CD4-positive, alpha-beta T cell treated with Interleukin-4 for 4 hours (primary cell): ENCODE results near the gene MGST3.
A peak's percentile ranks its signal among the peaks of the same experiment; 100 is the strongest.
"Not testable (repeated sequence)": the region's sequence is repeated elsewhere in the genome, so short reads cannot be mapped to it uniquely, and the experiment has no call there.

Experiments used
- DNase-seq: peaks from one replicate; pipeline ENCODE4 v3.0.0-alpha.2; 2020

MGST3 gene

GRCh38 chr1:165659581-165659895 lies 28.5 kb downstream of the MGST3 start:
- no peak for DNase-seq

DNA sequence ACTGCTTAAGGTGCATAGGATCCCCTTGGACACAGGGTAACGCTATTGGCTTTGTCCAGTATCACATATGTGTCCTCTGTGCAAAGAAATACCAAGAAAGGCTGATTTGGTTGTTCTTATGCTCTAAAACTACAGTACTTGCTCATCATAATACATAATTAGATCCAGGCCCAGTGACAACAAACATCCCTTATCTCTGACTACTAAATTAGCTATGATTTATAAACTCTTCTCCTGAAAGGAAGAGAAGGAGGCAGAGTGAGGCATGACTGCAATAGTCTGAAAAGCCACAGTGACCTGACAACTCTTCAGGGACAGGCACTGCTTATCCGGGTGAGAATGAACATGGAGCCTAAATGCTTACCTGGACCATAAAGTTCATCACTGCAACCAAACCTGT lies 30.7 kb downstream of the MGST3 start:
- no peak for DNase-seq

- DNase-seq, result no peak
Measured at GRCh38 chr1:165662186-165662585, 31.2 kb downstream of the MGST3 start.

GRCh38 chr1:165666152-165666825 lies 35.3 kb downstream of the MGST3 start:
- DNase-seq, result no peak

- DNase-seq, result no peak
Measured at GRCh38 chr1:165668184-165668583, 37.1 kb downstream of the MGST3 start.

DNA sequence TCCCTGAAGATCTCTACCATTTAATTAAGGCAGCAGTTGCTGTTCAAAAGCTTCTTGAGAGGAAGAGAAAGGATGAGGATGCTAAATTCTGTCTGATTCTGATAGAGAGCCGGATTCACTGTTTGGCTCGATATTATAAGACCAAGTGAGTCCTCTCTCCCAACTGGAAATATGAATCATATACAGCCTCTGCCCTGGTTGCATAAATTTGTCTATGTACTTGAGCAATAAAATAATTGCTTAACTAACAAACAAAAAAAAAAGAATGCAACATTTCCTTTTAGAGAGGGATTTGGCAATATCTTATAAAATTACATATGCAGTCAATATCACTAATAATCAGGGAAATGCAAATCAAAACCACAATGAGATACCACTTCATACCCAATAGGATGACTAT lies 40.5 kb downstream of the MGST3 start:
- DNase-seq, result no peak

DNA sequence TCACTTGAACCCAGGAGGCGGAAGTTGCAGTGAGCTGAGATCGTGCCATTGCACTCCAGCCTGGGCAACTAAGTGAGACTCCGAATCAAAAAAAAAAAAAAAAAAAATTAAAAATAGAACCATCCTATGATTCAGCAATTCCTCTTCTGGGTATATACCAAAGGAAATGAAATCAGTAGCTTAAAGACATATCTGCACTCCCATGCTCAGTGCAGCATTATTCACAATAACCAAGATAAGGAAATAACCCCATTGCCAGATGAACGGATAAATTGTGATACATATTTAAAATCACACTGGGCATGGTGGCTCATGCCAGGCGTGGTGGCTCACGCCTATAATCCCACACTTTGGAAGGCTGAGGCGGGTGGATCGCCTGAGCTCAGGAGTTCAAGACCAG lies 43.6 kb downstream of the MGST3 start:
- no peak for DNase-seq

DNA sequence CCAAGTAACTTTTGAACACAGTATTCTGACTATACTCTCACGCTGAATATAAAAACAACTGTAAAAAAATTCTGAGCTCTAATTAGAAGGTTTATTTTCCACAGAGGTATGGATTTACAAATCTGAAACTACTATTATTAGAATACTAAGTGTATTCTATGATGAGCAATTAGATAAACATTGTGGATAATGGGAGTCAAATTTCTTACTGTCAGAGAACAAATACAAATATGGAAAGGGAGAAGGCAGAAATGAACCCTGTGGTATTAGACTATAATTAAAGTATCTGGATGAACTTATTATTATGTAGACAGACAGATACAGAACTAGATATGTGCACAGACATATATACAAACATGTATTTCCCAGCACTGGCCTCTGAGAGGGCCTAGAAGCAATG lies 44.8 kb downstream of the MGST3 start:
- DNase-seq, result no peak

DNA sequence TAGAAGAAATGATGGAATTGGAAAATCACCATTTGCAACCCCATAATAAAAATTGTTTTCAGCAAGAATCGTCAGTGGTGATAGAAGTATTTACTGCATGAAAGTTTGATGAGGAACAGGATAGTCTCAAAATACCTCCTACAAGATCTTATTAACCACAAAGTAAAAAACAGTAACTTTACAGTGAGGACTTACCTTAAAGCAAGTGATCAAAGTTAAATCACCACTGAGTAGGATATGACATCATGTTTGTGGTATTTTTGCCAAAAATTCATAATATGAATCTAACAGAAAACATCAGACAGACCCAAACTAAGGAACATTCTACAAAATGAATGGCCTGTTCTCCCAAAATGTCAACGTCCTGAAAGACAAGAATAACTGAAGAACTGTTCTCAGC lies 47.5 kb downstream of the MGST3 start:
- DNase-seq, result peak; percentile 20

DNA sequence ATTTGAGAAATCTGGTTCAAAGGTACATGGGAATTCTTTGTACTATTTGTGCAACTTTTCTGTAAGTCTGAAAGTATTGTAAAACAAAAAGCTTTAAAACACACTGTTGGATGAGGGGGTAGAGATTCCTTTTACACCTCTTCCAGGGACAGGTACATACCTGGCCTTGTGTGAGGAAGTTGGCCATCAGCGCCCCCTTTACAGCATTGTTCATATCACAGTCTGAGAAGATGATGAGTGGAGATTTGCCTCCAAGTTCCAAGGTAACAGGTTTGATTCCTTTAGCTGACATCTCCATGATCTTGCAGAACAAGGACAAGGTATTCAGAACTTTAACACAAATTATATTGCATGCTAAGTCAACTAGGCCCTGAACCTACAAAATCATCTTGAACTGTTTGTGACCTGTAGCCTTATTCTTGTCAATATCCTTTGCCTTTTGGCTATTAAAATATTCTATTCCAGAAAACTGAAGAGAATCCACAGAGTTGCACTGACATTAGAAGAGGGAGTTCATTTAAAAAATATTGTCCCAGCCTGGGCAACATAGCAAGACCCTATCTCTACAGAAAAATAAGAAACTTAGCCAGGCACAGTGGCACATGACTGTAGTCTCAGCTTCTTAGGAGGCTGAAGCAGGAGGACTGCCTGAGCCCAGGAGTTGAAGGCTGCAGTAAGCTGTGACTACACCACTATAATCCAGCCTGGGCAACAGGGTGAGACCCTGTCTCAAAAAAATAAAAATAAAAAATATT lies 48.4 kb downstream of the MGST3 start:
- DNase-seq, result no peak

GRCh38 chr1:165680303-165680702 lies 49.3 kb downstream of the MGST3 start:
- no peak for DNase-seq

GRCh38 chr1:165680773-165681172 lies 49.7 kb downstream of the MGST3 start:
- DNase-seq, result not testable (repeated sequence)

DNA sequence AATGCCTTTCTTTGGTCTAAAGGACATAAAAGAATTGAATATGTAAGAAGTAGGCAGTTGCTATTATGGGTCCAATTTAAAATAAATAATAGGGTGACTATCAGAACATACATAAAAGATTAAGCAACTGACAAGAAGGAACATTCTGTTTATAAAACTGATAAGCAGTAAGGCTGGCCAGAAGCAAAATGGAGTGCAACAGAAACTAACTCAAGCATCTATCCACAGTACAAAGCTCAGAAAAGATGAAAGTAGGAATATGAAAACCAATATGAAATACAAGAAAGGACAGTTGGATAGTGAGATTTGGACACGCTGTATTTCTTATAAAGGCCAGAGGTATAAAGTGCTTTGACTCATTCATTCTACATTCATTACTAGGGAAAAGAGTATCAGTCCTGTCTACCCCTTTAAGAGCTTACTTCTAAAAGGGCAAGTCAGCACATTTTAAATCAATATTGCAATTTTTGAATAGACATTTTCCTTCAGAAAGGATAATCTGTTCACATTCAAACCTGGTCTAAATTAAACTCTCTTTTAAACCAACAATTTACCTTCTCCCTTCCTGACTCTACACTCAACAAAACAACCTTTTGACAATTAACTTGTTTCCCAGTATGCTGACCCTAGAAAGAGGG lies 52.9 kb downstream of the MGST3 start:
- DNase-seq, result no peak

DNA sequence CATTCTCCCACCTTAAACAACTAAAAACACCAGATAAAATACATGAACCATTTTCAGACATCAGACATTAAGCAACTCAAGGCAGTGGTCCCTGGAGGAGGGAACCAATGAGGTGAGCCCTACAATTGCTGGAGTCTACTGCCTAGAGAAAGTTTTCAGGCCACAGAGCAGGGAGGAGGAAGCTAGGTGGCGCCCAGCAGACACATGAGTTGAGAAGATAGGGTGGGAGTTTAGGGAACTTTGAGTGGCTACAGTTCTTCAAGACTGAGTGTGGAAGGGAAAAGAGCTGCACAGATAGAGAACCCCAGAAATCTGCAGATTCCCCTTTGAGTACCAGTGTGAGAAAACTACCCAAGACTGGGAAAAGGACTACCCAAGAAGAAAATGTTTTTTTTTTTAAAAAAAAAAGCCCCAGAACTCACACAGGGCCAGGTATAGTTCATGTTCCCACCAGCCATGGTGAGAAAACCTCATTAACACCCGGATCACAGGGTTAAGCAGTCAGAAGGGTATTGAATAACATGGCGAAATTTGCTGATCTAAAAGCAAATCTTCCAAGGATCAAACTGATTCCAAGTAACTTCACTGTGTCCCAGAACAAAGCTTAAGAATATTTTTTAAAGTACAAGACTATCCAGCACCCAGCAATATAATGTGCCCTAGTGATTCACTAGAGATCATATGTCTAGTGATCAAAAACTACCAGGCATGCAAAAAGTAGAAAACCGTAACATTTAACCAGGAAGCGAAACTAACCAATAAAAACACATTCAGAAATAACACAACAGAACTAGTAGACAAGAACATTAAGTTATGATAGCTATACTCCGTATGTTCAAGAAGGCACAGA lies 55.3 kb downstream of the MGST3 start:
- no peak for DNase-seq

GRCh38 chr1:165686971-165687433 lies 56.0 kb downstream of the MGST3 start:
- no peak for DNase-seq

- DNase-seq, result no peak
Measured at GRCh38 chr1:165688046-165688445, 57.0 kb downstream of the MGST3 start.

GRCh38 chr1:165695031-165695430 lies 64.0 kb downstream of the MGST3 start:
- no peak for DNase-seq

GRCh38 chr1:165696625-165697100 lies 65.6 kb downstream of the MGST3 start:
- DNase-seq, result no peak

- DNase-seq, result no peak
Measured at GRCh38 chr1:165697491-165697880, 66.5 kb downstream of the MGST3 start.

DNA sequence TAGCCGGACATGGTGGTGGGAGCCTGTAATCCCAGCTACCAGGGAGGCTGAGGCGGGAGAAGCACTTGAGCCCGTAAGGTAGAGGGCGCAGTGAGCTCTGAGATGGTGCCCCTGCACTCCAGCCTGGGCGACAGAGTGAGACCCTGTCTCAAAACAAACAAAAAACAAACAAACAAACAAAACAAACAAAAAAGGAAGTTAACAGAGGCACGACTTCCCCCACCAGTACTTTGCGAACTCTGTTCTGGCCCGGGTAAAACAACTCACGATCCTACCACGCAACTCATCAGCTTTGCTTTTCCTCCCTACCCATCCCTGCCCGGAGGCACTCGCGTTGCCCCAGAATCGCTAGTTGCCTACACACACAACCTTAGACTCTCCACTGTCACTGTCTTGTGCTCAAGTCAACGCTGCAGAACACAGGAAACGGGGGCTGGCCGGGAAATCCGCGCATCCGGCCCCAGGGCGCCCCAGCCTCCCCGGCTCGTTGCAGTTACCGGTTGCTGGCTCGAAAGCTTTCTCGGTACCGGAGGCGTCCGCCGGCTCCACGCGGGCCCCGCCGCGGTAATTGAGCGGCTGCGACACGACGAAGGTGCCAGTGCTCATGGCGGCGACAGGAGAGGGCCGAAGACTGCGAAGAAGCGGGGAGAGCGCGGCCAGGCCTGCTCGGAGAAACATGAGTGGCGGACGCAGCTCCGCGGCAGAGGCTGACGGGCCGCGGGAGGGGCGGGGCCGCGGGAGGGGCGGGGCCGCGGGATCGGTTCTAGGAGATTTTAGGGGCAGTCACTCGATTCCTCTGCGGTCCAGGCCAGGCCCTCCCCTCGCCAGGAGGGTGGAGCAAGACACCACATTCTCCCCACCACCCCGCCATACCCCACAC lies 67.1 kb downstream of the MGST3 start, which contains the start of gene ALDH9A1:
Gene ALDH9A1, minus strand, starts transcription at position 682 of the 880 bp plus-strand sequence. Its CDS starts 4 bp downstream, at position 678.
- DNase-seq, result peak; percentile 83

DNA sequence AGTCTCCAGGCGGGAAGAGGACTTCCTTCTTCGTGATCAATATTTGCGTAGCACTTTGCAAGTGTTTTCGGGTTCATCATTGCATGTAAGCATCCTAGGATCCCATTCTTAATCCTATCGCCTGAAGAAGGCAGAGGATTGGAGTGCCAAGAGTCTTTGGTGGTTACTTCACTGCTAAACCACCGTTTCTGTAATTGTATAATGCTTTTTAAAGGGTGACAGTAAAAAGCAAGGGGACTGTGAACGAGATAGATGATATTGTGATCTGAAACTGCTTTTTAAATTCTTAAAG lies 67.7 kb downstream of the MGST3 start:
- no peak for DNase-seq

- DNase-seq, result no peak
Measured at GRCh38 chr1:165699577-165699976, 68.5 kb downstream of the MGST3 start.
